ENCODE measurements around the gene PCP4.

The PCP4 gene

GRCh38 chr21:39976800-39977199 lies 109.6 kb downstream of the PCP4 start:
- no peak for DNase-seq
